ENCODE results near the gene COL27A1. TPM values are rescaled to one million over a fixed set of nuclear protein-coding genes. Genes with fewer than 3 reads are reported as not detected.
A peak's percentile ranks its signal among the peaks of the same experiment; 100 is the strongest.

The COL27A1 gene
- total and polyA plus RNA-seq, 5 donors from 2014 or later, result 0.30 TPM; not detected in 4

DNA sequence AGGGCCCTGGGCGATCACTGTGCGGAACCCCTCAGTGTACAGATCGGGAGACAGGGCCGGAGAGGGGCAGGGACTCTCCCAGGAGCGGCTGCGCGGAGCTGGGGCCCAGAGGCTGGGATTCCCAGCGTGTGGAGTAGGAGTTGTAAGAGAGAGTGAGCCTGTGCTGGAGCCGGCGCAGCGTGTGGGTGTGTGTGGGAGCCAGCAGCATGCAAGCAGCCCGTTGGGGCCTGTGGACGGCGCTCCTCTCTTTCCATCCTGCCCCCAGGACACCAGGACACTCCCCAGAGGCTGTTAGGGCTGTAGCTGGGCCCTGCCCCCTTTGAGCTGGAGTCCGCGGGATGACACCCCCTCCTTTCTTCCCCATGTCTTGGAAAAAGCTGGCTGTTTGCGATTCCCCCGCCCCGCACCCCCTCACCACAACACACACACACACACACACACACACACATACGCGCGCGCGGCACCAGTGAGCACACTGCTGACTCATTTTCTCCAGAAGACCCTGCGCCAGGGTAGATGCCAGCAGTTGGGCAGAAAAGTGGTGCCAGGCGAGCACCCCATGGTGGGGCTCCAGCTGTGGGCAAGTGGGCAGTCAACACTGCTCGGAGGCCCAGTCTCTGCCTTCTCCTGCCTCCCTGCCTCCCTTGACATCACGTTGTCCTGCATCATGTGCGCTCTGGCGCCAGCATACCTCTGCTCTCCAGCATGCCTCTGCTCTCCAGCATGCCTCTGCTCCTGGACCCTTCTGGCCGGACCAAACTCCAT lies 1.5 kb downstream of the COL27A1 start:
- no peak overlapping the region for H3K27ac Mint-ChIP-seq
- peaks cover 17% of the 10 kb centered on the region for H3K4me1 ChIP-seq (ENCODE audit: control insufficient read depth, insufficient read depth, low read length, poor library complexity, severe bottlenecking)
- H3K27ac ChIP-seq (ENCODE audit: insufficient read depth, low read length, poor library complexity, severe bottlenecking), result no peak overlapping the region
- DNase-seq, result no peak
- H3K36me3 ChIP-seq (ENCODE audit: control insufficient read depth, insufficient read depth, low read length), result no peaks in the 10 kb centered on the region
- H3K4me3 Mint-ChIP-seq, result peak overlapping the region; percentile 55 to 93 (median 90)
- no peaks in the 10 kb centered on the region for H3K9me3 ChIP-seq (ENCODE audit: control insufficient read depth in 2 of 2, low read length in 2 of 2)
- H3K4me3 ChIP-seq (ENCODE audit: low read depth, low read length), result no peak overlapping the region
- H3K4me1 Mint-ChIP-seq, result peaks cover 0 to 20% (median 9%) of the 10 kb centered on the region in 4 donors
- no peaks in the 10 kb centered on the region for H3K36me3 Mint-ChIP-seq
- ATAC-seq (ENCODE audit: low read depth in 2 of 2), result no peak
- peaks cover 8% of the 10 kb centered on the region for H3K27me3 ChIP-seq (ENCODE audit: control insufficient read depth, insufficient read depth, low read length)
- H3K9me3 Mint-ChIP-seq, result peaks cover 0 to 4% (median 0%) of the 10 kb centered on the region in 7 donors
- peaks cover 40% of the 10 kb centered on the region for H3K27me3 Mint-ChIP-seq

- Histone ChIP-seq H3K36me3 (ENCODE audit: control insufficient read depth, insufficient read depth, low read length) (no peaks in the 10 kb centered on the region), H3K4me1 (ENCODE audit: control insufficient read depth, insufficient read depth, low read length, poor library complexity, severe bottlenecking) (peaks cover 17% of the 10 kb centered on the region), H3K9me3 (ENCODE audit: control insufficient read depth in 2 of 2, low read length in 2 of 2) (no peaks in the 10 kb centered on the region), H3K4me3 (ENCODE audit: low read depth, low read length) (no peak overlapping the region), H3K27me3 (ENCODE audit: control insufficient read depth, insufficient read depth, low read length) (peaks cover 4% of the 10 kb centered on the region), H3K27ac (ENCODE audit: insufficient read depth, low read length, poor library complexity, severe bottlenecking) (no peak overlapping the region)
- peaks cover 0 to 20% (median 9%) of the 10 kb centered on the region in 4 donors for H3K4me1 Mint-ChIP-seq
- H3K27me3 Mint-ChIP-seq, result peaks cover 34% of the 10 kb centered on the region
- no peak for DNase-seq
- ATAC-seq (ENCODE audit: low read depth in 2 of 2), result no peak
- H3K27ac Mint-ChIP-seq, result no peak overlapping the region
- peak overlapping the region; percentile 35 to 93 (median 75) for H3K4me3 Mint-ChIP-seq
- no peaks in the 10 kb centered on the region for H3K36me3 Mint-ChIP-seq
- peaks cover 0 to 4% (median 0%) of the 10 kb centered on the region in 7 donors for H3K9me3 Mint-ChIP-seq
Measured at GRCh38 chr9:114157516-114158176, 2.3 kb downstream of the COL27A1 start.

GRCh38 chr9:114158482-114159130 lies 3.3 kb downstream of the COL27A1 start:
- H3K27ac ChIP-seq (ENCODE audit: insufficient read depth, low read length, poor library complexity, severe bottlenecking), result no peak overlapping the region
- no peaks in the 10 kb centered on the region for H3K9me3 ChIP-seq (ENCODE audit: control insufficient read depth in 2 of 2, low read length in 2 of 2)
- no peaks in the 10 kb centered on the region for H3K27me3 ChIP-seq (ENCODE audit: control insufficient read depth, insufficient read depth, low read length)
- H3K4me1 ChIP-seq (ENCODE audit: control insufficient read depth, insufficient read depth, low read length, poor library complexity, severe bottlenecking), result peaks cover 17% of the 10 kb centered on the region
- ATAC-seq (ENCODE audit: low read depth in 2 of 2) (no peak), DNase-seq (no peak)
- H3K4me3 ChIP-seq (ENCODE audit: low read depth, low read length), result no peak overlapping the region
- peaks cover 29% of the 10 kb centered on the region for H3K27me3 Mint-ChIP-seq
- H3K4me1 Mint-ChIP-seq, result peaks cover 0 to 20% (median 9%) of the 10 kb centered on the region in 4 donors
- H3K9me3 Mint-ChIP-seq, result peaks cover 0 to 2% (median 0%) of the 10 kb centered on the region in 7 donors
- no peak overlapping the region for H3K27ac Mint-ChIP-seq
- no peaks in the 10 kb centered on the region for H3K36me3 Mint-ChIP-seq
- H3K4me3 Mint-ChIP-seq, result peak overlapping the region in 1 of 4 donors; percentile 35
- no peaks in the 10 kb centered on the region for H3K36me3 ChIP-seq (ENCODE audit: control insufficient read depth, insufficient read depth, low read length)

DNA sequence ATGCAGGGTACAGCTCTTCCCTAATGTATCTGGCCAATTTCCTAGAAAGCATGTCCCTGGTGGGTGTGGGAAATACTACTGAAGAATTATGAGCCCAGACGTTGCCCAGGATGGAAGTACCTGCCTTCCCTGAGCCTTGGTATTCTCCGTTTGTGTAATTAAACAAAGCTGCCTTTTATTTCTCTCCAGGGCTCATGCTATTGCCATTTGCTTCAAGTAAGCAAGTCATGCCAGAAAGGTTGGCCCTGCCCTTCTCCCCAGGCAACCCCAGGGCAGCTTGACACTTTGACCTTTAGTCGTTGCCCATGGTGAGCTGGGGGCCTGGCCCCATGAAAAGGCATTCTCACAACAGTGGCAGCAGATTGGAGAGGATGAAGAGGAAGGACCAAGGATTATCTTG lies 4.4 kb downstream of the COL27A1 start:
- DNase-seq (no peak), ATAC-seq (ENCODE audit: low read depth in 2 of 2) (no peak)
- Mint-ChIP-seq H3K27me3 (peaks cover 25% of the 10 kb centered on the region), H3K36me3 (no peaks in the 10 kb centered on the region), H3K4me3 (no peak overlapping the region), H3K9me3 (peaks cover 0 to 2% (median 0%) of the 10 kb centered on the region in 7 donors), H3K4me1 (peaks cover 0 to 15% (median 6%) of the 10 kb centered on the region in 4 donors), H3K27ac (no peak overlapping the region)
- H3K4me1 ChIP-seq (ENCODE audit: control insufficient read depth, insufficient read depth, low read length, poor library complexity, severe bottlenecking), result peaks cover 11% of the 10 kb centered on the region
- H3K27me3 ChIP-seq (ENCODE audit: control insufficient read depth, insufficient read depth, low read length), result no peaks in the 10 kb centered on the region
- H3K36me3 ChIP-seq (ENCODE audit: control insufficient read depth, insufficient read depth, low read length), result no peaks in the 10 kb centered on the region
- H3K4me3 ChIP-seq (ENCODE audit: low read depth, low read length), result no peak overlapping the region
- no peak overlapping the region for H3K27ac ChIP-seq (ENCODE audit: insufficient read depth, low read length, poor library complexity, severe bottlenecking)
- no peaks in the 10 kb centered on the region for H3K9me3 ChIP-seq (ENCODE audit: control insufficient read depth in 2 of 2, low read length in 2 of 2)

GRCh38 chr9:114161513-114161912 lies 6.2 kb downstream of the COL27A1 start:
- Mint-ChIP-seq H3K4me3 (peak overlapping the region in 2 of 4 donors; percentile 3 to 49), H3K36me3 (no peaks in the 10 kb centered on the region), H3K4me1 (peaks cover 0 to 8% (median 2%) of the 10 kb centered on the region in 4 donors), H3K27ac (no peak overlapping the region), H3K27me3 (peaks cover 21% of the 10 kb centered on the region), H3K9me3 (peaks cover 0 to 2% (median 0%) of the 10 kb centered on the region in 7 donors)
- ATAC-seq (ENCODE audit: low read depth in 2 of 2) (no peak), DNase-seq (no peak)
- H3K27me3 ChIP-seq (ENCODE audit: control insufficient read depth, insufficient read depth, low read length), result no peaks in the 10 kb centered on the region
- no peak overlapping the region for H3K4me3 ChIP-seq (ENCODE audit: low read depth, low read length)
- no peaks in the 10 kb centered on the region for H3K4me1 ChIP-seq (ENCODE audit: control insufficient read depth, insufficient read depth, low read length, poor library complexity, severe bottlenecking)
- no peaks in the 10 kb centered on the region for H3K9me3 ChIP-seq (ENCODE audit: control insufficient read depth in 2 of 2, low read length in 2 of 2)
- H3K27ac ChIP-seq (ENCODE audit: insufficient read depth, low read length, poor library complexity, severe bottlenecking), result no peak overlapping the region
- H3K36me3 ChIP-seq (ENCODE audit: control insufficient read depth, insufficient read depth, low read length), result no peaks in the 10 kb centered on the region

GRCh38 chr9:114163517-114163951 lies 8.2 kb downstream of the COL27A1 start:
- Mint-ChIP-seq H3K4me3 (no peak overlapping the region), H3K27me3 (peaks cover 9% of the 10 kb centered on the region), H3K9me3 (peaks cover 0 to 2% (median 0%) of the 10 kb centered on the region in 7 donors), H3K4me1 (no peaks in the 10 kb centered on the region), H3K27ac (no peak overlapping the region), H3K36me3 (no peaks in the 10 kb centered on the region)
- Histone ChIP-seq H3K36me3 (ENCODE audit: control insufficient read depth, insufficient read depth, low read length) (no peaks in the 10 kb centered on the region), H3K27ac (ENCODE audit: insufficient read depth, low read length, poor library complexity, severe bottlenecking) (no peak overlapping the region), H3K4me3 (ENCODE audit: low read depth, low read length) (no peak overlapping the region), H3K27me3 (ENCODE audit: control insufficient read depth, insufficient read depth, low read length) (no peaks in the 10 kb centered on the region), H3K4me1 (ENCODE audit: control insufficient read depth, insufficient read depth, low read length, poor library complexity, severe bottlenecking) (no peaks in the 10 kb centered on the region), H3K9me3 (ENCODE audit: control insufficient read depth in 2 of 2, low read length in 2 of 2) (no peaks in the 10 kb centered on the region)
- no peak for DNase-seq
- no peak for ATAC-seq (ENCODE audit: low read depth in 2 of 2)

DNA sequence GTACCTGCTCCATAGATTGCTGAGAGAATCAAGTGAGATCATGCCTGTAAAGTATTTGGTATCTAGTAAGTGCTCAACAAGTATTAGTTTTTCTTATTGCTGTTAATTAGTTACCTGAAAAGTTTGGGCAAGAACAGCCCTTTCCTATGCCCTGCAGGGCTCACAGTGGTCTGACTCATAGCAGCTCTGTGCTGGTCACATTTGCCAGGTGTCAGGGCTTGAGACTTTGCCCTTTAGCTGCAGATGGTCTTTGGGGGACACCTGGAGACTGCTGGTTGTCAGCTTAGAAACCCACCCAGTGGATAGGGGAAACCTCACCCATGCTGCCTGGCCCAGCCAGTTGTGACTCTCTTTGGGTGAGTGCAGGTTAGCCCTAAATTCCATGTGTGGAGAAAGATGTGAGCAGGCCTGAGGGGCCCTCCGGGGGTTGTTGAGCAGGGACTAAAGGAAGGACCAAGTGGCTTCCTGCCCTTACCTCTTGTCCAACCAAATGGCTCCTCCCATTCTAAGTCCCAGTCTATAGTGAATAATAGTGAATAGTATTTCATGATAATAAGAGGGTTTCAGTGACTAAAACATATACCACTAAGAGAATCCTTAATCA lies 9.0 kb downstream of the COL27A1 start:
- H3K4me3 ChIP-seq (ENCODE audit: low read depth, low read length), result no peak overlapping the region
- no peak for ATAC-seq (ENCODE audit: low read depth in 2 of 2)
- Mint-ChIP-seq H3K27ac (no peak overlapping the region), H3K9me3 (peaks cover 0 to 2% (median 0%) of the 10 kb centered on the region in 7 donors), H3K4me3 (no peak overlapping the region), H3K4me1 (no peaks in the 10 kb centered on the region), H3K36me3 (no peaks in the 10 kb centered on the region), H3K27me3 (peaks cover 9% of the 10 kb centered on the region)
- no peaks in the 10 kb centered on the region for H3K27me3 ChIP-seq (ENCODE audit: control insufficient read depth, insufficient read depth, low read length)
- H3K36me3 ChIP-seq (ENCODE audit: control insufficient read depth, insufficient read depth, low read length), result no peaks in the 10 kb centered on the region
- no peak for DNase-seq
- no peaks in the 10 kb centered on the region for H3K9me3 ChIP-seq (ENCODE audit: control insufficient read depth in 2 of 2, low read length in 2 of 2)
- H3K4me1 ChIP-seq (ENCODE audit: control insufficient read depth, insufficient read depth, low read length, poor library complexity, severe bottlenecking), result no peaks in the 10 kb centered on the region
- H3K27ac ChIP-seq (ENCODE audit: insufficient read depth, low read length, poor library complexity, severe bottlenecking), result no peak overlapping the region
